CD14-positive monocyte (primary cell): Measurements from ENCODE around the gene ZSWIM5. TPM values are rescaled to one million over a fixed set of nuclear protein-coding genes. Genes with fewer than 3 reads are reported as not detected.
"Not testable (repeated sequence)": the region's sequence is repeated elsewhere in the genome, so short reads cannot be mapped to it uniquely, and the experiment has no call there.

ENCODE experiments used
- DNase-seq, 3 donors: peaks; one replicate each; pipeline ENCODE4 v3.0.0-alpha.2; 2011 to 2022
- H2AFZ ChIP-seq: 2 replicates; pipeline ENCODE4 v1.6.0; 2012; ENCODE audit warnings: mild to moderate bottlenecking, low read depth, low read length, inconsistent platforms; ENCODE audit not compliant: insufficient read depth, poor library complexity, severe bottlenecking
- H3K27ac ChIP-seq, 2 donors: 1 replicate in 1 of 2; 2 replicates in 1 of 2; pipeline ENCODE4 v1.5.1; 2012 to 2013; ENCODE audit warnings: low read length in 2 of 2, control low read depth in 1 of 2, inconsistent platforms in 1 of 2, low read depth in 1 of 2, mild to moderate bottlenecking in 1 of 2
- H3K27me3 ChIP-seq, 2 donors: one replicate each; pipeline versions ENCODE4 v1.6.0 to v1.6.1; 2011 to 2013; ENCODE audit warnings: low read length in 2 of 2; ENCODE audit not compliant: control insufficient read depth in 2 of 2, insufficient read depth in 2 of 2
- H3K36me3 ChIP-seq, 2 donors: replicated peaks in 1 of 2; 1 replicate in 1 of 2; 2 replicates in 1 of 2; pipeline versions ENCODE4 v1.5.1 to v1.6.1; 2012 to 2013; ENCODE audit warnings: low read length in 2 of 2, control low read depth in 1 of 2, inconsistent platforms in 1 of 2, mild to moderate bottlenecking in 1 of 2; ENCODE audit not compliant: insufficient read depth in 2 of 2, control insufficient read depth in 1 of 2
- H3K4me1 ChIP-seq, 2 donors: 1 replicate in 1 of 2; 2 replicates in 1 of 2; pipeline versions ENCODE4 v1.5.1 to v1.6.1; 2012 to 2013; ENCODE audit warnings: low read length in 2 of 2, control low read depth in 1 of 2, inconsistent platforms in 1 of 2, mild to moderate bottlenecking in 1 of 2, moderate library complexity in 1 of 2; ENCODE audit not compliant: insufficient read depth in 2 of 2, control insufficient read depth in 1 of 2
- H3K4me2 ChIP-seq: replicated peaks from 2 replicates; pipeline ENCODE3; 2012; ENCODE audit warnings: low read length, moderate library complexity, mild to moderate bottlenecking; ENCODE audit not compliant: poor library complexity, severe bottlenecking; ENCODE audit errors: extremely low read depth
- H3K4me3 ChIP-seq, 3 experiments: fragments of 200-600 bp in 1 of 3; sonication (generic) in 1 of 3; replicated peaks in 1 of 3; 1 replicate in 2 of 3; 2 replicates in 1 of 3; pipeline ENCODE4 v1.5.1; 2011 to 2013; ENCODE audit warnings: low read length in 3 of 3, mild to moderate bottlenecking in 3 of 3, control low read depth in 2 of 3, low read depth in 2 of 3, inconsistent platforms in 1 of 3, moderate library complexity in 1 of 3
- H3K79me2 ChIP-seq: 2 replicates; pipeline ENCODE4 v1.6.0; 2012; ENCODE audit warnings: mild to moderate bottlenecking, control low read depth, inconsistent platforms, low read length, moderate library complexity; ENCODE audit not compliant: insufficient read depth
- H3K9ac ChIP-seq: 2 replicates; pipeline ENCODE4 v1.6.0; 2017; ENCODE audit warnings: low read length, mild to moderate bottlenecking; ENCODE audit not compliant: insufficient read depth, poor library complexity, severe bottlenecking
- H3K9me3 ChIP-seq, 2 donors: replicated peaks in 1 of 2; 1 replicate in 1 of 2; 2 replicates in 1 of 2; pipeline versions ENCODE4 v1.5.1 to v1.6.1; 2012 to 2013; ENCODE audit warnings: low read length in 2 of 2, control low read depth in 1 of 2; ENCODE audit not compliant: control insufficient read depth in 1 of 2, insufficient read depth in 1 of 2
- H4K20me1 ChIP-seq: 2 replicates; pipeline ENCODE4 v1.6.0; 2012; ENCODE audit warnings: mild to moderate bottlenecking, low read length, control low read depth, moderate library complexity; ENCODE audit not compliant: insufficient read depth
- H3K27ac Mint-ChIP-seq, 7 donors: one replicate each; pipeline ENCODE4 v1.8.0; 2020; ENCODE audit warnings: mild to moderate bottlenecking in 7 of 7, mixed read lengths in 7 of 7, moderate library complexity in 6 of 7, inconsistent platforms in 2 of 7
- H3K27me3 Mint-ChIP-seq, 3 donors: one replicate each; pipeline ENCODE4 v1.8.0; 2021 to 2022; ENCODE audit warnings: low read depth in 3 of 3, mild to moderate bottlenecking in 3 of 3, mixed read lengths in 3 of 3, moderate library complexity in 3 of 3, inconsistent platforms in 1 of 3
- H3K36me3 Mint-ChIP-seq, 2 donors: one replicate each; pipeline ENCODE4 v1.8.0; 2020; ENCODE audit warnings: mixed read lengths in 2 of 2, inconsistent platforms in 1 of 2, mild to moderate bottlenecking in 1 of 2
- H3K4me1 Mint-ChIP-seq: one replicate; pipeline ENCODE4 v1.8.0; 2020; ENCODE audit warnings: mild to moderate bottlenecking, mixed read lengths
- H3K4me3 Mint-ChIP-seq, 2 donors: one replicate each; pipeline ENCODE4 v1.8.0; 2020; ENCODE audit warnings: mild to moderate bottlenecking in 2 of 2, mixed read lengths in 2 of 2, moderate library complexity in 1 of 2
- H3K9me3 Mint-ChIP-seq, 7 donors: one replicate each; pipeline ENCODE4 v1.8.0; 2020 to 2022; ENCODE audit warnings: mixed read lengths in 7 of 7, mild to moderate bottlenecking in 6 of 7, moderate library complexity in 6 of 7, inconsistent platforms in 2 of 7
- WGBS: methylation state at CpG from one replicate; pipeline ENCODE4 v1.1.5; 2013; ENCODE audit warnings: missing lambda C conversion rate; ENCODE audit not compliant: insufficient coverage; 5-methylcytosine and 5-hydroxymethylcytosine counted together
- intact Hi-C, 2 donors: fragments of 100-400 bp; cut with micrococcal nuclease; formaldehyde crosslinking; loops; one replicate each; pipeline versions ENCODE4 v1.15.0 to v1.15.1; 2023
- polyA plus RNA-seq, 3 donors: library from polyadenylated mRNA; depleted of rRNA in 1 of 3; unstranded in 2 of 3; stranded (reverse) in 1 of 3; fragments of 300-500 nt in 2 of 3; fragments of >200 nt in 1 of 3; fragmentation: Illumina TruSeq in 2 of 3; gene quantifications; 1 replicate in 2 of 3; 2 replicates in 1 of 3; pipeline ENCODE4 v1.2.3, GENCODE V29; 2012 to 2021
- TF ChIP-seq, protein P1 (sequence below): fragments of 200-600 bp; IDR thresholded peaks from one replicate; pipeline ENCODE4 v1.8.0; 2022; ENCODE audit warnings: antibody characterized with exemption, mild to moderate bottlenecking

Gene ZSWIM5
- polyA plus RNA-seq, 3 donors = not detected

DNA sequence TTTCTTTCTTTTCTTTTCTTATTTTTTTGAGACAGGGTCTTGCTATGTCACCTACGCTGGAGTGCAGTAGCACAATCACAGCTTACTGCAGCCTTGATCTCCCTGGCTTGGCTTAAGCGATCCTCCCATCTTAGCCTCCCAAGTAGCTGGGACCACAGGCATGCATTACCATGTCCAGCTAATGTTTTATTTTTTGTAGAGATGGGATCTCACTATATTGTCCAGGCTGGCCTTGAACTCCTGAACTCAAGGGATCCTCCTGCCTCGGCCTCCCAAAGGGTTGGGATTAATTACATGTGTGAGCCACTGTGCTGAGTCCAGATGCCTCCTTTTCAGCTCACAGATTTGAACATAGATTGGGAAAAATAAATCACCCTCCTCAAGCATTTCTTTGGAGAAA, 98.6 kb downstream of the ZSWIM5 start:
- Histone ChIP-seq H4K20me1 (no peaks in the 10 kb centered on the region), H3K4me2 (no peak overlapping the region), H3K79me2 (no peaks in the 10 kb centered on the region), H3K4me1 (no peaks in the 10 kb centered on the region), H3K27me3 (no peaks in the 10 kb centered on the region), H3K4me3 (no peak overlapping the region), H3K9ac (no peak overlapping the region), H3K36me3 (no peaks in the 10 kb centered on the region), H2AFZ (no peak overlapping the region), H3K27ac (no peak overlapping the region), H3K9me3 (peaks cover 0 to 17% of the 10 kb centered on the region in 2 donors)
- Mint-ChIP-seq H3K4me1 (no peaks in the 10 kb centered on the region), H3K9me3 (peaks cover 11 to 18% (median 14%) of the 10 kb centered on the region in 7 donors), H3K4me3 (no peak overlapping the region), H3K27me3 (peaks cover 1 to 3% (median 2%) of the 10 kb centered on the region in 3 donors), H3K27ac (no peak overlapping the region), H3K36me3 (no peaks in the 10 kb centered on the region)
- intact Hi-C loops = no loop called here
- no peak for DNase-seq
- TF ChIP-seq, protein P1, sequence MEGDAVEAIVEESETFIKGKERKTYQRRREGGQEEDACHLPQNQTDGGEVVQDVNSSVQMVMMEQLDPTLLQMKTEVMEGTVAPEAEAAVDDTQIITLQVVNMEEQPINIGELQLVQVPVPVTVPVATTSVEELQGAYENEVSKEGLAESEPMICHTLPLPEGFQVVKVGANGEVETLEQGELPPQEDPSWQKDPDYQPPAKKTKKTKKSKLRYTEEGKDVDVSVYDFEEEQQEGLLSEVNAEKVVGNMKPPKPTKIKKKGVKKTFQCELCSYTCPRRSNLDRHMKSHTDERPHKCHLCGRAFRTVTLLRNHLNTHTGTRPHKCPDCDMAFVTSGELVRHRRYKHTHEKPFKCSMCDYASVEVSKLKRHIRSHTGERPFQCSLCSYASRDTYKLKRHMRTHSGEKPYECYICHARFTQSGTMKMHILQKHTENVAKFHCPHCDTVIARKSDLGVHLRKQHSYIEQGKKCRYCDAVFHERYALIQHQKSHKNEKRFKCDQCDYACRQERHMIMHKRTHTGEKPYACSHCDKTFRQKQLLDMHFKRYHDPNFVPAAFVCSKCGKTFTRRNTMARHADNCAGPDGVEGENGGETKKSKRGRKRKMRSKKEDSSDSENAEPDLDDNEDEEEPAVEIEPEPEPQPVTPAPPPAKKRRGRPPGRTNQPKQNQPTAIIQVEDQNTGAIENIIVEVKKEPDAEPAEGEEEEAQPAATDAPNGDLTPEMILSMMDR = no peak
- WGBS = 100% methylated on average over 1 of the region's 3 CpGs

GRCh38 chr1:45106864-45107263, 99.5 kb downstream of the ZSWIM5 start:
- DNase-seq, H2AFZ ChIP-seq, H3K4me1 ChIP-seq, H3K9ac ChIP-seq, H3K36me3 Mint-ChIP-seq, H4K20me1 ChIP-seq, H3K27me3 Mint-ChIP-seq, intact Hi-C loops, H3K36me3 ChIP-seq, H3K4me1 Mint-ChIP-seq, H3K4me3 ChIP-seq, H3K4me3 Mint-ChIP-seq, H3K27ac ChIP-seq, H3K27ac Mint-ChIP-seq, H3K27me3 ChIP-seq, H3K4me2 ChIP-seq, H3K79me2 ChIP-seq: not testable (repeated sequence)
- WGBS = no CpG with 5 or more reads among the region's 6 CpGs
- peaks cover 0 to 17% of the 10 kb centered on the region in 2 donors for H3K9me3 ChIP-seq
- peaks cover 11 to 18% (median 14%) of the 10 kb centered on the region in 7 donors for H3K9me3 Mint-ChIP-seq

DNA sequence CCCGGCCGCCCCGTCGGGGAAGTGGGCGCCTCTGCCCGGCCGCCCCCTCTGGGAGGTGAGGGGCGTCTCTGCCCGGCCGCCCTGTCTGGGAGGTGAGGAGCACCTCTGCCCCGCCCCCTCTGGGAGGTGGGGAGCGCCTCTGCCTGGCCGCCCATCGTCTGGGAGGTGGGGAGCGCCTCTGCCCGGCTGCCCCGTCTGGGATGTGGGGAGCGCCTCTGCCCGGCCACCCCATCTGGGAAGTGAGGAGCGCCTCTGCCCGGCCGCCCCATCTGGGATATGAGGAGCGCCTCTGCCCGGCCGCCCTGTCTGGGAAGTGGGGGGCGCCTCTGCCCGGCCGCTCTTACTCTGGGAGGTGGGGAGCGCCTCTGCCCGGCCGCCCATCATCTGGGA, 100.3 kb downstream of the ZSWIM5 start:
- H3K9ac ChIP-seq, DNase-seq, H3K27me3 ChIP-seq, intact Hi-C loops, H3K27ac ChIP-seq, H3K4me1 Mint-ChIP-seq, H3K27me3 Mint-ChIP-seq, H3K4me3 Mint-ChIP-seq, H3K4me1 ChIP-seq, H3K27ac Mint-ChIP-seq, H3K36me3 ChIP-seq, H4K20me1 ChIP-seq, H3K4me2 ChIP-seq, H3K4me3 ChIP-seq, H3K36me3 Mint-ChIP-seq, H2AFZ ChIP-seq, H3K79me2 ChIP-seq: not testable (repeated sequence)
- peaks cover 0 to 17% of the 10 kb centered on the region in 2 donors for H3K9me3 ChIP-seq
- WGBS = 96% methylated on average over 23 of the region's 31 CpGs
- H3K9me3 Mint-ChIP-seq = peaks cover 11 to 18% (median 14%) of the 10 kb centered on the region in 7 donors

DNA sequence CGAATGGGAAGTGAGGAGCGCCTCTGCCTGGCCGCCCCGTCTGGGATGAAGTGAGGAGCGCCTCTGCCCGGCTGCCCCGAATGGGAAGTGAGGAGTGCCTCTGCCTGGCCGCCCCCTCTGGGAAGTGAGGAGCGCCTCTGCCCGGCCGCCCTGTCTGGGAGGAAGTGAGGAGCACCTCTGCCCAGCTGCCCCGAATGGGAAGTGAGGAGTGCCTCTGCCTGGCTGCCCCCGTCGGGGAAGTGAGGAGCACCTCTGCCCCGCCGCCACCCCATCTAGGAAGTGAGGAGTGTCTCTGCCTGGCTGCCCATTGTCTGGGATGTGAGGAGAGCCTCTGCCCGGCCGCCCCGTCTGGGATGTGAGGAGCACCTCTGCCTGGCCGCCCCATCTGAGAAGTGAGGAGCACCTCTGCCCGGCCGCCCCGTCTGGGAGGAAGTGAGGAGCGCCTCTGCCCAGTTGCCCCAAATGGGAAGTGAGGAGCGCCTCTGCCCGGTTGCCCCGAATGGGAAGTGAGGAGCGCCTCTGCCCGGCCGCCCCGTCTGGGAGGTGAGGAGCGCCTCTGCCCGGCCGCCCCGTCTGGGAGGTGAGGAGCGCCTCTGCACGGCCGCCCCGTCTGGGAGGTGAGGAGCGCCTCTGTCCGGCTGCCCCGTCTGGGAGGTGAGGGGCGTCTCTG, 100.8 kb downstream of the ZSWIM5 start:
- peaks cover 11 to 18% (median 14%) of the 10 kb centered on the region in 7 donors for H3K9me3 Mint-ChIP-seq
- H3K4me1 Mint-ChIP-seq, H3K36me3 Mint-ChIP-seq, H3K27me3 ChIP-seq, H3K27me3 Mint-ChIP-seq, H3K4me3 Mint-ChIP-seq, H3K4me1 ChIP-seq, H3K9ac ChIP-seq, H2AFZ ChIP-seq, H3K4me3 ChIP-seq, H3K79me2 ChIP-seq, H4K20me1 ChIP-seq, intact Hi-C loops, H3K27ac ChIP-seq, H3K36me3 ChIP-seq, H3K27ac Mint-ChIP-seq, DNase-seq, H3K4me2 ChIP-seq: not testable (repeated sequence)
- H3K9me3 ChIP-seq = peaks cover 0 to 17% of the 10 kb centered on the region in 2 donors
- 98% methylated on average over 35 of the region's 43 CpGs for WGBS
